SJSA1 (cell line): Measurements from ENCODE around the gene NWD2. TPM values are rescaled to one million over a fixed set of nuclear protein-coding genes. Genes with fewer than 3 reads are reported as not detected.

Experiments used
- DNase-seq, 2 experiments: peaks; one replicate each; pipeline ENCODE4 v3.0.0-alpha.2; 2015 to 2020; ENCODE audit warnings: low spot score in 2 of 2, low read depth in 1 of 2
- H3K27ac ChIP-seq: fragments of 250-450 bp; sonication (Bioruptor Pico); 2 replicates; pipeline ENCODE4 v1.5.1; 2020; ENCODE audit warnings: mild to moderate bottlenecking, moderate library complexity
- H3K27me3 ChIP-seq: fragments of 250-450 bp; sonication (Bioruptor Pico); replicated peaks from 2 replicates; pipeline ENCODE4 v1.5.1; 2020; ENCODE audit warnings: mild to moderate bottlenecking, moderate library complexity
- H3K36me3 ChIP-seq: fragments of 250-450 bp; sonication (Bioruptor Pico); 2 replicates; pipeline ENCODE4 v1.5.1; 2020; ENCODE audit warnings: mild to moderate bottlenecking
- H3K4me1 ChIP-seq: fragments of 250-450 bp; sonication (Bioruptor Pico); replicated peaks from 2 replicates; pipeline ENCODE4 v1.6.1; 2021; ENCODE audit warnings: mild to moderate bottlenecking
- H3K4me3 ChIP-seq: fragments of 250-450 bp; sonication (Bioruptor Pico); 2 replicates; pipeline ENCODE4 v1.5.1; 2020; ENCODE audit warnings: mild to moderate bottlenecking
- H3K9me3 ChIP-seq: fragments of 250-450 bp; sonication (Bioruptor Pico); replicated peaks from 2 replicates; pipeline ENCODE4 v1.5.1; 2020; ENCODE audit warnings: mild to moderate bottlenecking
- total RNA-seq: library from RNA; depleted of rRNA; stranded (reverse); fragments of >200 nt; shearing (Covaris generic); gene quantifications from 2 replicates; pipeline ENCODE4 v1.2.3, GENCODE V29; 2014

The NWD2 gene
- total RNA-seq, 1 experiment from 2014 or later: not detected

- H3K27me3 ChIP-seq: no peaks in the 10 kb centered on the region
- no peaks in the 10 kb centered on the region for H3K9me3 ChIP-seq
- no peak for DNase-seq
- H3K27ac ChIP-seq: no peak overlapping the region
- H3K4me3 ChIP-seq: no peak overlapping the region
- no peaks in the 10 kb centered on the region for H3K4me1 ChIP-seq
- H3K36me3 ChIP-seq: no peaks in the 10 kb centered on the region
Measured at GRCh38 chr4:37427193-37427592, 182.7 kb downstream of the NWD2 start.

GRCh38 chr4:37429906-37430305 lies 185.4 kb downstream of the NWD2 start:
- no peaks in the 10 kb centered on the region for H3K4me1 ChIP-seq
- no peaks in the 10 kb centered on the region for H3K9me3 ChIP-seq
- H3K4me3 ChIP-seq: no peak overlapping the region
- H3K27ac ChIP-seq: no peak overlapping the region
- DNase-seq: no peak
- H3K27me3 ChIP-seq: no peaks in the 10 kb centered on the region
- no peaks in the 10 kb centered on the region for H3K36me3 ChIP-seq

DNA sequence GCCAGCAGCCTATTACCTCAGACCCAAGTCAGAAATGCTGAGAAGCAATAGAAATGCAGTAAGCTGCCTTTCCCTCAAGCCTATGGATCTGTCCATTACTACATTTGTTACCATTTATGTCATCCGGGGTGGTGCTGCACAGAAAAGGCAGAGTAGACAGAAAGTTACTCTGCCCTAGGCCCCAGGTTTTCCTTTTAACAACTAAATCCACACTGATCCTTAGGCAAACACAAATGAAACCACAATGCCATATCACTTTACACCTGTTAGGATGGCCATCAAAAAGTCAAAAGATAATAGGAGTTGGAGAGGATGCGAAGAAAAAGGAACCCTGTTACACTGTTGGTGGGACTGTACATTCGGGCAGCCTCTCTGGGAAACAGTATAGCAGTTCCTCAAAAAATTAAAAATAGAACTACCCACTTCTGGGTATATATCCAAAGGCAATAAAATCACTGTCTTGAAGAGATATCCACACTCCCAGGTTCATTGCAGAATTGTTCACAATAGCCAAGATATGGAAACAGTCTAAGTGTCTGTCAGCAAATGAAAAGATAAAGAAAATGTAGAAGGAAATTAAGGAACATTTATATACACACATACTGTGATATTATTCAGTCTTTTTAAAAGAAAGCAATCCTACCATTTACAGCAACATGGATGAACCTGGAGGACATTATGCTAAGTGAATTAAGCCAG lies 186.3 kb downstream of the NWD2 start:
- Histone ChIP-seq H3K9me3 (no peaks in the 10 kb centered on the region), H3K27ac (no peak overlapping the region), H3K4me3 (no peak overlapping the region), H3K4me1 (no peaks in the 10 kb centered on the region), H3K27me3 (no peaks in the 10 kb centered on the region), H3K36me3 (no peaks in the 10 kb centered on the region)
- no peak for DNase-seq

GRCh38 chr4:37431417-37431743 lies 186.8 kb downstream of the NWD2 start:
- DNase-seq: no peak
- Histone ChIP-seq H3K27ac (no peak overlapping the region), H3K4me1 (no peaks in the 10 kb centered on the region), H3K4me3 (no peak overlapping the region), H3K9me3 (no peaks in the 10 kb centered on the region), H3K36me3 (no peaks in the 10 kb centered on the region), H3K27me3 (no peaks in the 10 kb centered on the region)

DNA sequence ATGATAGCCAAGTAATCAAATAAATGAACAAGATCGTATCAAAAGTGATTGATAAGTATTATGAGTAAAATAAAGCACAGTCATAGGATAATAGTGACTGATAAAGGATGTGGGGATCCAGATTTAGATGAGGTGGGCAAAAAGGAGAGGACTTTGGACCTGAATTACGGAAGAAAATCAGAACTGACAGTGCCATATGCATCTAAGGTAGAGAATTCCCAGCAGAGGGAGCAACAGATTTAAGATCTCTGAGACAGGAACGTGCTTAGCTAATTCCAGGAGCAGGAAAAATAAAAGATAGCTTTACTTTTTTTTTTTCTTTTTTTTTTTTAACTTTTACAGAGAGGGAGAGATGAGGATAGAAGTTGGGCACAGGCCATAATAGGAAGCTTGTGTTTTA lies 189.9 kb downstream of the NWD2 start:
- H3K36me3 ChIP-seq: no peaks in the 10 kb centered on the region
- no peaks in the 10 kb centered on the region for H3K27me3 ChIP-seq
- H3K4me3 ChIP-seq: no peak overlapping the region
- H3K9me3 ChIP-seq: no peaks in the 10 kb centered on the region
- H3K27ac ChIP-seq: no peak overlapping the region
- DNase-seq: no peak
- no peaks in the 10 kb centered on the region for H3K4me1 ChIP-seq

DNA sequence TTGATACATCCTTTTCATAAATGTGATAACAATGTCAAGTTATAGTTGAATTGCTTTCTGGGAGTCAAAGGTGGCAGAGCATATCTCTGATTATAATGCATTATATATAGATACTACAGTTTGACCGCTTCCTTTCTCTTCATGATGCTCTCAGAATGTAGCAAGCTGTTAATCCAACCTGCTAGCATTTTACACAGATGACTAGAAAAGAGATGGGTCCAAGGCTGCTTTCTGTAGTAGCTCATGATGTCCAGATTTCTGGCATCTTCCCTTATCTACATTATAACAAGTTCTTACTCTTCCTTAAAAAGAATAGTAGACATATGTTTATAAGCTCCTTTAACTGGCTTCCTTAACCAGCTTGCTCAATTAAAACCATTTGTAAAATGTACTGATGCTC lies 192.0 kb downstream of the NWD2 start:
- no peaks in the 10 kb centered on the region for H3K36me3 ChIP-seq
- H3K27me3 ChIP-seq: no peaks in the 10 kb centered on the region
- H3K9me3 ChIP-seq: no peaks in the 10 kb centered on the region
- no peak overlapping the region for H3K4me3 ChIP-seq
- DNase-seq: no peak
- H3K4me1 ChIP-seq: no peaks in the 10 kb centered on the region
- no peak overlapping the region for H3K27ac ChIP-seq

- Histone ChIP-seq H3K27ac (no peak overlapping the region), H3K27me3 (no peaks in the 10 kb centered on the region), H3K4me1 (no peaks in the 10 kb centered on the region), H3K9me3 (no peaks in the 10 kb centered on the region), H3K36me3 (no peaks in the 10 kb centered on the region), H3K4me3 (no peak overlapping the region)
- no peak for DNase-seq
Measured at GRCh38 chr4:37437163-37437562, 192.6 kb downstream of the NWD2 start.

GRCh38 chr4:37438564-37439279 lies 194.2 kb downstream of the NWD2 start:
- Histone ChIP-seq H3K27ac (no peak overlapping the region), H3K4me1 (no peaks in the 10 kb centered on the region), H3K36me3 (no peaks in the 10 kb centered on the region), H3K9me3 (no peaks in the 10 kb centered on the region), H3K27me3 (no peaks in the 10 kb centered on the region), H3K4me3 (no peak overlapping the region)
- no peak for DNase-seq

- H3K4me3 ChIP-seq: no peak overlapping the region
- no peak for DNase-seq
Measured at GRCh38 chr4:37439809-37440474, 195.4 kb downstream of the NWD2 start.

DNA sequence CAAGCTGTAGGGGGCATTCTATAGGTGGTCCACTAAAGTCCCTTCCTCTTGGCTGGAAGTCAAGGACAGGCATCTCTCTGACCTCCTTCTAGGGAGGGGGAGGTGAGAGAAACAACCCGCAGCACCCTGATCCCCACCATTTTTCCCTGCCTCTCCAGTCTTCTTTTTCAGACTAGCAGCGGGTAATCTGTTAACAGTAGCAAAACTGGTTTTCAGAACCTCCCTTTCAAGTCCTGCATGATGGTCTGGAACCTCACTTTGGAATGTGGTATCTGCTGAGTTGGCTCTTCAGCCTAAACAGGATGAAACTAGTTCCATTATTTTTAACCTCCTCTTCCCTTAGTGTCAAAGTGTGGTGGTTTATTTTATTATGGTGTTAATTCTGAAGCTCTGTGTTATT lies 196.0 kb downstream of the NWD2 start:
- no peaks in the 10 kb centered on the region for H3K27me3 ChIP-seq
- no peaks in the 10 kb centered on the region for H3K36me3 ChIP-seq
- no peaks in the 10 kb centered on the region for H3K4me1 ChIP-seq
- no peak overlapping the region for H3K4me3 ChIP-seq
- no peak for DNase-seq
- H3K9me3 ChIP-seq: no peaks in the 10 kb centered on the region
- no peak overlapping the region for H3K27ac ChIP-seq

More at GRCh38 chr4:37439809-37440474, 195.4 kb downstream of the NWD2 start:
- Histone ChIP-seq H3K27me3 (no peaks in the 10 kb centered on the region), H3K36me3 (no peaks in the 10 kb centered on the region), H3K9me3 (no peaks in the 10 kb centered on the region), H3K27ac (no peak overlapping the region), H3K4me1 (no peaks in the 10 kb centered on the region)

DNA sequence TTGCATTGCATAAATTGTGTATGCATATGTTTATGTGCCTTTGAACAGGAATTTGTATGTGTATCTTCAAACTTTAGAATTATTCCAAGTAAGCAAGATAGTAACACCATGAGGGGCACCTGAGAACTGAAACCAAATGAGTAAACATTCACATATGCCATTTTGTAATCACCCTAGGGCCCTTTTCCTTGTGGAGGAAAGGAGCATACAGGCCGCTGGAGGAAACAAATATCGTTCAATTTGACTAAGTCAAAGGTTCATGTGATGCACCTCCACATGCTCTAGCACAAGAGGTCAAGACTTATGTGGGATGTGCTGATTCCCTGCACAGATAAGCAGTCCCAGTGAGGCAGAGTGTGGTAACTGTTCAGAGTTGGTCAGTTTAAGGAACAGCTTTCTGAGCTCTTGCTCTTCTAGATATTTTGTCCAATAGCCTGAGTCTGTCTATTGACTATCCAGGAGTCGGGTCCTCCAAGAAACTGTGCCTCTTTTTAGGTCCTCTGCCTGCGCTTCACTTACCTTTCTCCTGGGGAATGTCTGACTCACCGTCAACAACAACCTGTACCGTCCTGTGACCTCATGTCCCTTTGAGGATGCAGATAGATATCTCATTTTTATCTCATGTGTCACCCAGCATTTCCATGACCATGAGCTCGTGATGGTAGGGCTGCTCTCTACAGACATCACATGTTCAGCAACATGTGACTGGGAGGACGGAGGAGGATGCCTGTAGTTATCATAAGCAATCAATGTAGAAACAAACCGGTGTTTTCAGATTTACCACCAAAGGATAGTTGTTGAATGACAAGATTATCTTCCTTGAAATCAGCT lies 196.9 kb downstream of the NWD2 start:
- no peak for DNase-seq
- H3K27me3 ChIP-seq: no peaks in the 10 kb centered on the region; the same call in 1 of the 2 replicates
- no peaks in the 10 kb centered on the region for H3K36me3 ChIP-seq
- no peaks in the 10 kb centered on the region for H3K9me3 ChIP-seq
- no peaks in the 10 kb centered on the region for H3K4me1 ChIP-seq
- H3K4me3 ChIP-seq: no peak overlapping the region
- H3K27ac ChIP-seq: no peak overlapping the region

- Histone ChIP-seq H3K27ac (no peak overlapping the region), H3K4me3 (no peak overlapping the region), H3K9me3 (no peaks in the 10 kb centered on the region), H3K27me3 (no peaks in the 10 kb centered on the region; the same call in 1 of the 2 replicates), H3K4me1 (no peaks in the 10 kb centered on the region), H3K36me3 (no peaks in the 10 kb centered on the region)
- no peak for DNase-seq
Measured at GRCh38 chr4:37442062-37442323, 197.4 kb downstream of the NWD2 start.

GRCh38 chr4:37443137-37443536 lies 198.6 kb downstream of the NWD2 start:
- DNase-seq: no peak
- no peak overlapping the region for H3K4me3 ChIP-seq
- no peaks in the 10 kb centered on the region for H3K36me3 ChIP-seq
- H3K9me3 ChIP-seq: no peaks in the 10 kb centered on the region
- H3K27ac ChIP-seq: no peak overlapping the region
- H3K27me3 ChIP-seq: no peaks in the 10 kb centered on the region; the same call in 1 of the 2 replicates
- no peaks in the 10 kb centered on the region for H3K4me1 ChIP-seq

DNA sequence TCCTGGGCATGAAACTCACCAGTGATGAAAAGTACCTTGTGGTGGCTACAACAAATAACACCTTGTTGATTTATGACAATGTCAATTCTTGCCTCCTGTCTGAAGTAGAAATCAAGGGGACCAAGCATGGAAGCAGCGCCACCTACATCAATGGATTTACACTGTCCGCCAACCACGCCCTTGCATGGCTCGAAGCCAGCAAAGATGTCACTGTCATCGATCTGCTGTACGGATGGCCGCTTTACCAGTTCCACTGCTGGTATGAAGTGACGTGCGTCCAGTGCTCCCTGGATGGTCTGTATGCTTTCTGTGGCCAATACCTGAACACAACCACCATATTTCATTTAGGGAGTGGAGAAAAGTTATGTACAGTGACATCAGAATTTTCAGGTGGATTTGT lies 200.5 kb downstream of the NWD2 start:
- Histone ChIP-seq H3K9me3 (no peaks in the 10 kb centered on the region), H3K27ac (no peak overlapping the region), H3K27me3 (no peaks in the 10 kb centered on the region; the same call in 1 of the 2 replicates), H3K4me3 (no peak overlapping the region), H3K4me1 (no peaks in the 10 kb centered on the region), H3K36me3 (no peaks in the 10 kb centered on the region)
- no peak for DNase-seq
